Fibroblast of upper back skin (primary cell): ENCODE measurements around the gene KCNC1.

ENCODE experiments used
- DNase-seq: peaks from one replicate; pipeline ENCODE4 v3.0.0-alpha.2; 2013

KCNC1 gene

DNA sequence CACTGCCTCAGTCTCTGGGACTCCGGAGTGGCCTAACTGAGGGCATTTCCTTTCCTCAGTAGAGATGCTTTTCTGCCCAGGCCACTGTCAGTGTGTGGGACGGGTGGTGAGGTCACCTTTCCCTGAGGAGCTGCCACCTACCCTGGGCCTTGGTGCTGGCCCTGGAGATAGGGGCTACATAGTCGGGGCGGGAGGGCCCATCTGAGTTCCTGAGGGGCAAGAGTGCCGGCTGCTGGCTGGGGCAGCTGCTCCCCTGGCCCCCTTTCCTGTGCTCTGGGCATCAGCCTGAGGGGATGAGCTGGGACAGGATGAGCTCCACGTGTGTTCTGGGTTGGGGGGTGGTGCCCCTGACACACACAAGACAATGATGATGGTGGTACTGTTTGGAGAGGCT lies 5.4 kb downstream of the KCNC1 start:
- DNase-seq: no peak

DNA sequence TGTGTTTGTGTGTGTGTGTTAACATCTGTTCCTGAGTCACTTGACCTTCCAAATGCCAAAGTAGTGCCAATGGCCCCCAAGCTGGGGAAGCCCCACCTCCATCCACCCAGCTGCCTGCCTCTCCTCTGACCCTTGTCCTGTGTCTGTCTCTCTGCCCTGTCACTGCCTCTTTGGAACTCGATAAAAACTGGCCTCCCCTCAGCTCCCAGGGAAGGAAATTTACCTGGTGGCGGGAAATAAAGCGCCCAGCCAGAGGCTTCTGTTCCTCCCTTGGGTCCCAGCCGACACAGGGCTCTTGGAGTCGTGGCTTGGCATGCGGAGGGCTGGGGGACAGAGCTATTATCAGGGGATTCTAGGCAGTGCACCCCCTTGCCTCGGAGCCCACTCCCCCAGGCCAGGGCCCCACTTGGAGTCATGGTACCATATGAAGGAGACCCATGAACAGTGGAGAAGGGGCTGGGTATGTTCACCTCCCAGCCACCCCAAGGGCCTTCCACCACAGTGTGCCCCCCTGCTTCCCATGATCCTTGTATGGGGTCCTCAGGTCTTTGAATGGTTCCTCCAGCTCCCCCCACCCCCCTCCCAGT lies 6.2 kb downstream of the KCNC1 start:
- DNase-seq: no peak

DNA sequence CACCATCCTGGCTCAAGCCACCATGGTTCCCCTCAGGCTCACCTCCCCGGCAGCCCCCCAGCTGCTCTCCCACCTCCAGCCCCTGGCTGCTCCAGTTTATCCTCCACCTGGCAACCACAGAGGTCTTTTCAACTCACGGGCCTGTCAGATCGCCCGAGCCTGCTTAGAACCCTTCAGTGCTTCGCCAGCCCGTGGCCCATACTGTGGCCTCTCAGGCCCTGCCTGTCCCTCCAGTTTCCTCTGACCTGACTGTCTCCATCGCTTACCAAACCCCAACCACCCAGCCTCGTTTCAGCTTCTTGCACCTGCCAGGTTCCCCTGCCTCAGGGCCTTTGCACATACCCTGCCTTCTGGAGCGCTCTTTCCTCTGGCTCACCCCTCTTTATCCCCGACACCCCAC lies 6.9 kb downstream of the KCNC1 start:
- no peak for DNase-seq

DNA sequence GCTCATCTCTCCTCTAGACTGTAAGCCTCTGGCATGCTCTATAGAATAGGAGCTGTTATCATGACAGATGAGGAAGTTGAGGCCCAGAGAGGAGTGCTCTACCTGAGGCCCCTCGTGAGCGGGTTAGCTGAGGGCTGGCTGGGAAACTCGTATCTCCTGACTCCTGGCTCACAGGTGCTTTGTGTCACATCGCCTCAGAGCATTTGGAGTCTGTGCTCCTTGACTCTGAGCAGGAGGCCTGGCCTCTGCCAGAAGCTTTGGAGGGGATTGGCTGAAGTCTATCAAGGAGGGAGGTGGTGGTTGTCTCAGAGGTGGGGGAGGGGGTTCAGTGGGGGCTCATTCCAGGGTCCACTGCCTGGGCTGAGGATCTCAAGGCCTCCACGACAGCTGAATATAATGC lies 7.4 kb downstream of the KCNC1 start:
- DNase-seq: no peak

DNA sequence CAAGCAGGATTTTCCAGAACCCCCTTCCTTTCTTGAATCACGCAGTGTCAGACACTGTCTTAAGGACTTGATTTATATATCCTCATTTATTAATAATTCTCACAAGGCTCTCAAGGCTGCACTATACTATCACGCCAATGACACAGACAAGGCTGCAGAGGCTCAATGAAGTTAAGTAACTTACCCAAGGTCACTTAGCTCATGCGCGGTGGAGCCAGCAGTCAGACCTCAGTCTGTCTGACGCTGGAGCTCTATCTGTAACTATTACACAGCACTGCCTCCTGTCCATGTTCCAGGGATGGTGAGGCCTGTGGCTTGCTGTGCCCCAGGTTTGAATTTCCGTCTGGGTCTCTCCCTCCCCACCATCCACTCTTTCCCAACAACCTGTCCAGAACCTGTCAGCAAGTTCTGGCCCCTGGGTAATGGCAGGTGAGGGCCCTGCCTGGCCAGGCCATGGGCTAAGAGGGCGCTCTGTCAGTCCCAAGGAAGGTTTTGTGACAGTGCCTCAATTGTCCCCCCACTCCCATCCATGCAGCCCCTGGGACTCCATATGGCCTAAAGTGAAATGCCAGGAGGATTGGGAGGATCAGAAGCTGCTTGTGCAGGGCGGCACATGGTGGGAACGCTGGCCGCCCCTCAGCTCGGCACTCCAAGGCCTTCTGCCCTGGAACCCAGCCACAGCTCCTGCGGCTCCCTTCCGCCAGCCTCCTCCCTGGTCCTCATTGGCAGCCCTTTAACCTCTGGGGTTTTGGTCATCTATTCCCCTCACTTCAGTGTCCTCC lies 8.6 kb downstream of the KCNC1 start:
- DNase-seq: no peak

DNA sequence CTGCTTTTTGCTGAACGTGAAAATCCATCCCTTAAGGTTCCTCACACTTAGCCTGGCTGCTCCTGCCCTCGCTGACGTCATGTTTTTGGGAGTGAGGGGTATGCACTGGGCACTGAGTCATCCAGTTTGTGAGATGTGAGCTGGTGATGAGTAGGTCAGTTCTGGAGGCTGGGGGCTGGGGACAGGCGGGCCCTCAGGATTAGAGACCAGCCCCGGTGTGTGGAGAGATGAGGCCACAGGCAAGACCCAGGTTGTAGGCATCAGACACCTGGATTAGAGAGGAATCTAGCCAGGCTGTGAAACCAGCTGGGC lies 9.2 kb downstream of the KCNC1 start:
- DNase-seq: peak; percentile 49

DNA sequence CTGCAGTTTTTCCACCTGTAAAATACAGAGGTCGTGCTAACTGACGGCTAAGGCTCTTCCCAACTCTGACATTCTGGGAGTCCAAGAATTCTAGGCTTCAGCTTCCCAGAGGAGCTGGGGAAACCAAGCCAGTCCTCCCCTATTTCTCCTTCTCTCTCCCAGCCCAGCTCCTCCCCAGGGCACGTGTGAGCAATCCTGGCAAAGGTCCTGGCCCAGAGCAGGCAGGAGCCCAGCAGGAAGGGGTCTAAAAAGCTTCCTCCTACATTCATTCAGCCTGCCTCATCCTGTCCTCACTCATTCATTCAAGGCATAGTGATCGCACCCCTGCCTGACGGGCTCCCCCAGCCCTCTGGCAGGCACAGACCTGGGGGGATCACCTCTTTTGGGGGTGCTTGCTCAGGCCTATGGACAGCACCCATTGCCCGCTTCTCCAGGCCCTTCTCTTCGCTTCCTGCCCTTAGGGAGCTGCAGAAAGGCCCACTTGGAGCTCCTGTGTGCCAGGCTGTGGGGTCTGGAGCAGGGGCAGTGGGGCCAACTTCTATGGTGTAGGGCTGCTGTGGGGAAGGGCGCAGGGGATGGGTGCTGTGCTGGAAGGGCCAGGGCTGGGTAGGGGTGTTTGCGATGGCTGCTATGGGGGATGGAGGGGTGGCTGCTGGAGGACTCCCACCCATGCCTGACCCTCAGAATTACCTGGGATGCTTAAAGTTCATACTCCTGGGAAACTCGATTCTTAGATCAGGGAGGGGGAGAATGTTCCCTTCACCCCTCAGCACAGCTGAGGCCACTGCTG lies 9.8 kb downstream of the KCNC1 start:
- peak; percentile 33 for DNase-seq

DNA sequence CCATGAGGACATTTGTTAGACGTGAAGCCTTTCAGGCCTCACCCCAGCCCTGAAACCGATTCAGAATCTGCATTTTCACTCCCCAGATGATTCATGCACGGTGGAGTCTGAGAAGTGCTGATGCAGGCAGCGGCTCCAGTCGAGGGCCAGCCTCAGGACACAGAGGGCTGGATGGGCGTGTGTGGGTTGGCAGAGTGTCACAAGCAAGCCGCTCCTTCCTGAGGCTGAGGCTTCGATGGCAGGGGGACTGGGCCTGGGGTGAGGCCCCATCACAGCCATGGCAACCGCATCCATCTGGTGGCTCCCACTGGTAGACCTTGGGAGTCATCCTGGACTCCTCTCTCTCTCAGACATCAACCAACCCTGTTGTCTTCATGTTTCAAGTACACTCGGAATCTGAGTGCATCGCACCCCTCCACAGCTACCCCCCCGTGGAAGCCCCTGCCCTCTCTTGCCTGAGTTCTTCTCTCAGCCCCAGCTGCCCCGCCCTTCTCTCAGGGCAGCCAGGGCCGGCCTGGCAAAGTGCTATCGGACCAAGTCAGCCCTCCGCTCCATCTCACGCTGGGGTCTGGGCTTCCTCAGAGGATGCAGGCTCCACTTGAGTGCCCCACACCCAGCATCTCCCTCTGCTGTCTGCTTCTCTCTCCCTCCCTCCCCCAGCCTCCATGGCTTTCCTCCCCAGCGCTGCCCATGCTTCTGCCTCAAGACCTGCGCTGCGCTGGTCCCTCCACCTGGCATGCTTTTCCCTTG lies 10.6 kb downstream of the KCNC1 start:
- DNase-seq: no peak

DNA sequence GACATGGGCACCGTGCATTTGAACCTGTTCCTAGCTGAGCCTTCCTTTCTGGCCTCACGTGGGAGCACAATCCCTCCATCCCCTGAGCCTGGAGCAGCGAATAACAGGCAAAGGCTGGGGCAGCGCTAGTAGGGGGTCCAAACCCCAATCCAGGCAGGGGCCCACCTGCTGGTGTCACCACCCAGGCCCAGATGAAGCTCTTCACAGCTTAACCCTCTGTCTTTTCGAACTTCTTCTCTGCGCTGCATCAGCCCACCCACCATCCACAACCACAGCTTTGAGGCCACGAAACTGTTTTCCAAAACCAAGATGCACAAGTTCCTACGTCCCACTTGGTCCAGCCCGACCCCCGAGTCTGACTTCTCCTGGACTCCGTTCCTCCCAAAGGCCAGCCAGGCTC lies 11.5 kb downstream of the KCNC1 start:
- no peak for DNase-seq

DNA sequence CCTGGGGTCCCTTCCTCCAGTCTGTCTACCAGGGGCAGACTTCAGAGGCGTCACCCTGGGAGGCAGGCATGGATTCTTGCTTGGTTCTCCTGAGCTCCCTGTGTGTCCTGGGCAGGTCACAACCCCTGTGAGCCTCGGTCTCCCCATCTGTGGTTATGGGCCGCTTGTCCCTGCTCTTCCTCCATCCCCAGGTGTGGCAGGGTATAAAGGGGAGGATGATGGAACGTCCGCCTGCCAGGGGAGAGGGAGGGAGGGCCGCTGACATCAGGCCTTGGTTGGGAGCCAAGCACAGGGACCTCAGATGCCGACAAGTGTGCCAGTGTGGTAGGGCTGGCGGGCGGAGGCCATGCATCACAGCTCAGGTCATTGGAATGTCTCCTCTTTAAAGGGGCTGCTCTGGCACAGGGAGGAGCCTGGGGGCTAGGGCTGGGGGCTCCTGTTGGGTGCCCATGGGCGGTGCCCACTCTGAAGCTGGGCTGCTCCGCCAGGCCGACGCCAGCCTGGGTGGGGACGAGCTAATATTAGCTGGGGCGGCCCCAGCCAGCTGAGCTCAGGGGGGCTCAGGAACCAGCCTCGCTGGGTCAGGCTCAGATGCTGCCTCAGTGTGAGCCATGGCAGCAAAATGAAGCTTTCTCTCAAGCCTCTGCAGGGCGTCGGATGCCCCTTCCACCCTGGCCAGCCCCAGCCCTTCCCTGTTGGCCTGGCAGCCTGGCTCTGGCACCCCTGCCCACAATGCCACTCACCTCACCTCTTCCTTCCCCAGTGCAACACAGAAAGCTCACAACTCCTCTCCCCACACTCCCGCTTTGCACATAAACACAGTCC lies 12.8 kb downstream of the KCNC1 start:
- no peak for DNase-seq

DNA sequence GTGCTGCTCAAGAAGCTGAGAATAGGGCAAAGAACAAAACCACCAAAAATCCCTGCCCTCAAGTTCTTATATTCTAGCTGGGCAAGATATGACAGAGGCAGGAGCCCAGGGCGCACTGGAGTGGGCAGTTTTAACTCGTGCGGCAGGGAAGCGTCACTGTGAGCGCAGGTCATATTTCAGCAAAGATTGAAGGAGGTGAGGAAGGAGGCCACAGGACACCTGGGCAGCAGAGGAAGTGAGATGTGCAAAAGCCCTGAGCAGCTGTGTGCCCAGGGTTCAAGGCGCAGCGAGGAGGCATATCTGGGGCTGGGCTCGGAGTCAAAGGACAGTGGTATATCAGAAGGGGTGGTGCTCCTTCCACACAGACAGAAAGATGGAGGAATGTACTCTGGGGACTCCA lies 13.5 kb downstream of the KCNC1 start:
- DNase-seq: no peak

DNA sequence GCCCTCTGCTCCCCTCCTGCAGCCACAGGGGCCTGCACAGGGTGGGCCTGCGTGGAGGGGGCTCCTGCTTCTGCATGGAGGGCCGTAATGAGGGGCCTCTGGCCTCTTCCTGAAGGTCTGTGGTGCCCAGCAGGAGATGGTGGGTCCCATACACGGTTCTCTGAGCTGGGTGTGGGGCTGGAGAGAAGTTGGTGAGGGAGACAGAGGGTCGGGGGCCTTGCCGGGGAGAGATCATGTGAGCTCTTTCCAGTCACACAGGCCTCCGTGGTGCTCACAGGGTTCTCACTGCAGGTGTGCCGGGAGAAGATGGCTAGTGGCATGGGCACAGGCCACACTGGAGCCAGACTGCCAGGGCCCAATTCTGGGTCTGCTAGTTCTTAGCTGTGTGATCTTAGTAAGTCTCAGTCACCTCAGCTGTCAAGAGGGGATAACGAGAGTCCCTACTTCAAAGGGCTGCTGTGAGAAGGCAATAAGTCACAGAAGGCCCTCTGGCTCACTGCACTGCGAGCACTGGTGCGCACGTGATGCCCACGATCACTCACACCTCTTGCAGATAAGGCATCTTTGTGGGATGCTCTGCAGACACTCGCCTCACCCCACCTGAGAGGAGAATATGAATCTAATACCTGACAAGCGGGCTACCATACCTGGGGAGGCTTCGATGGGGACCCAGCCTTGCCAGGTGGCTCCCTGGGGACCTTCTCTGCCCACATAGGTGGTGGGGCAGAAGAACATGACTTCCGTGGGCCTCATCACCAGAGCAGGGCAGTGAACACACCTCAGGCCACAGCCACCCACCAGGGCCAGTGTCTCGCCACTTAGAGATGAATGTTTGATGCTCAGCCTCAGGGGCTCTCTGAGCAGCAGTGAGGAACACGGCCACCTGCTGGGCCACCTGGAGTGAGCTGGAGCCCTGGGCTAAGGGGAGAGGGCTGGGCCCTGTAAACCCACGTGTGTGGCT lies 14.5 kb downstream of the KCNC1 start:
- DNase-seq: no peak

DNA sequence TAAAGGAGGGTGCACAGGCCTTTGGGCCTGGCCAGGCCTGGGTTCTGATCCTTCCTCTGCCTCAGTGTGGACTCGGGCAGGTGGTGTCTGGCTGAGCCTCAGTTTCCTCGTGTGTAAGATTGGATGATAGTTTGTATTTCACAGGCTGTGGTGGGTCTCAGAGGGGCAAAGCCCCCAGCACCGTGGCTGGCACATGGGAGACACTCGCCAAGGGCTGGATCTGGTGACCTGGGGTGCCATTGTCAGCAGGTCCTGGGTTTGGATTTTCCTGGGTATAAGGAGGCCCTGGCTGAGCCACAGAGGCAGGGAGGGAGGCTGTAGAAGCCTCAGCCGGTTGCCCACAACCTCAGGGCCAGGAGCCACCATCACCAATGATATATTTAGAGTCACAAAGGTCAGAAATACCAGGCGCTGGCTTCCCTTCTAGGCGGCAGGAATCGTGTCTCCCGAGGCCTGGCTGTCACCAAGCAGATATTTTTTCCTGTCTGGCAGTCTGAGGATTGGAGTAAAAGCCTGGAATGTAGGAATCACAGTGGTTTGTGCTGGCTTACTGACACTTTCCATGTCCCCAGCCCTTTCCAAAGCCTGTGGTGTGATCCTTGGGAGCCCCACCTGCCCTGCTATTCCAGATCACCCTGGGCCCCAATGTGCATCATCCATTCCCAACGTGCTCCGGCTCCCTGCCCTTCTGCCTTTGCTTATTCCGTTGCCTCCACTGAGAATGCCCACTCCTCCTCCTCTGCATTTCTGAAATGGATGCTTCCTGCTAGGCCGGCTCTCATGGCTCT lies 15.6 kb downstream of the KCNC1 start:
- DNase-seq: no peak

DNA sequence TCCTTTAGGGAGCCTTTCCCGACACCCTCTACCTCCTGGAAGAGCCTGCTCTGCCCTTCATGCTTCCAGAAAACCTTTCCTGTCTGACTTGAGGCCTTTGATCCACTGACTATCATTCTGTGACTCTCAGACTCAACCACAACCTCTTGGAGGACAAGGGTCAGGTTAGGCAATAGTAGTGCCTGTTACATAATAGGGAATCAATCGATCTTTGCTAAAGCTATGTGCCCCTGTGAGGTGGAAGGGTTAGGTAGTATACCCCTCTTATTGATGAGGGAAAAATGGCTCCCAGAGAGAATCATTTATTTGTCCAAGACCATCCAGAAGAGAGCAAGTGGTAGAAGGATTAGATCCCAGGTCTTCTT lies 16.2 kb downstream of the KCNC1 start:
- DNase-seq: no peak

DNA sequence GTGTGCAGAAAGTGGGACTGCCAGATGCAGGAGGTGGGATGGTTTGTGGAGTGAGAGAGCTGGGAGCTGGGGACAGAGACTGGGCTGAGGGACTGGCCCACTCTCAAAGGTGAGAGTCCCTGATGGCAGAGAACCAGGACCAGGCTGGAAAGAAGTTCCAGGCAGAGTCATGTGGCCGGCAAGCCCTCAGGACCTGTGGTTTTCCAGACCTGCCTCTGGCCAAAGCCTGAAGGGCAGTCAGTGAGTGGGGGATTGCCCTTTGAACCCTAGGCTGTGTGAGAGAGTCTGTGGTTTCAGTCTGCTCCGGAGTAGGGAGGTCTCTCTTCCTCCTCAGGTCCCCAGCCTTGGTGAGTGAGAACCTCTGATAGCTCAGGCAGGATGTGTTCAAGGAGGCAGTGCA lies 17.0 kb downstream of the KCNC1 start:
- DNase-seq: no peak

DNA sequence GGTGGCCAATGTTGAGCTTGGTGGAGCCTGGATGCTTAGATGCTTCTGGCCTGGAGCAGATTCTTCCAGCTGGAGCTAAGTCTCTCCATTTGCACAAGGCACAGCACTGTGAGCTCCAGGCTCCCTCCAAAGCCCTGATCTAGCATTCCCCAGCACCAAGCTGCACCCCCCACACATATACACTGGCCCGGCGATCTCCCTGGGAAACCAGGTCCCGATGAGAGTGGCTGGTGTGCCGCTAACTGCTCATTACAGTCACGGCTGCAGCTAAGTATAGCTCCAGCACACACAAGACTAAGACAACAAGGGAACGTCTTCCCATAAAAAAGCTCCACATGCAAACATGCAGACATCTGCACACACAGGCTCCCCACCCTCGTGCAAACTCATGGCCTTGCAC lies 17.6 kb downstream of the KCNC1 start:
- DNase-seq: no peak

DNA sequence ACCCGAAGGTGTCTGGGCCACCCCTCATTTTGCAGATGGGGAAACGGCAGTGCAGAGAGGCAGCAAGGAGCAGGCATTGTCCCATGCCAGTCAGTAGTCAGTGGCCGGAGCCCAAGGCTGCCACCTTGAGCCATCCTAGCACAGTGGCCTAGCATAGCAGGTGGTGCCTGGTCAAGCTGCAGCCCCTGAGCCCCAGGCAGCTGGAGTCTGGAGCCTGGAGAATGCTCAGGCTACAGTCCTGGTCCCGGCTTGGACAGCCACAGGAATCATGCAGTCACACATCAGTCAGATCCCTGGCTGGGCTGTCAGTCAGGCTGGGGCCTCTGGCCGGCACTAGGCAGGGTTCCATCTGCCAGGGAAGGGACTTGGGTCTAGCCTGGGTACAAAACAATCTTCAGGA lies 18.6 kb downstream of the KCNC1 start:
- DNase-seq: no peak

DNA sequence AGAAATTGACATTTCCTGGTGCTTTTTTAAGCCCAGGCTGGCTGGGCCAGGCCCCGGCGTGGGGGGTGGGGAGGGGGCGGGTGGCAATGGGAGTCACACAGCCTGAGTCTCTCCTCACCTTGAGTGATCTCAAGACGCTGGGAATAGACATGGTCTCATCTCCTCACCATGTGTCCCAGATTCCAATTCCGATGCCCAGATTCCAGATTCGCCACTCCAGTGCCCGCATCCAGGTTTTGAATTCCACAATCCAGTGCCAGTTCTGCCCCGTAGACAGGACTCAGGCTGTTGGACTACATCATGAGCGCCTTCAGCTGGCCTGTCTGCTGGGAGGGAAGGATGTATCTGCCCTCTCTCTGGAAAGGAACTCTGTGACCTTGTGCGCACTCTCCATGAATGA lies 19.1 kb downstream of the KCNC1 start:
- no peak for DNase-seq

DNA sequence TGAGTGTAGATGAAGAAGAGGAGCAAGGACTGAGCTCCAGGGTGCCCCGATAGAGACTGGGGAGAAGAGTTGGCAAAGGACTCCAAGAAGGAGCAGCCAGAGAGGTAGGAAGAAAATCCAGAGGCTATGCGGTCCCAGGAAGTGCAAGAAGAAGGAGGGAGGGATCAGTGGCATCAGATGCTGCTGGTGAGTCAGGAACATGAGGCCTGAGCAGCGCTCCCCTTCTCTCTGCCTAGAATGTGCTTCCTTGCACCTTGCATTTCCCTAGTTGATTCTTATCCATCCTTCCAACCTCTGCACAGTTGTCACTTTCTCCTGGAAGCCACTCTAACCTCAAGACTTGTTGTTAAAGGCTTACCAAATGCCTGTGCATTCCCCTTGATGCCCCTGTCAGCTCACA lies 21.3 kb downstream of the KCNC1 start:
- DNase-seq: no peak

DNA sequence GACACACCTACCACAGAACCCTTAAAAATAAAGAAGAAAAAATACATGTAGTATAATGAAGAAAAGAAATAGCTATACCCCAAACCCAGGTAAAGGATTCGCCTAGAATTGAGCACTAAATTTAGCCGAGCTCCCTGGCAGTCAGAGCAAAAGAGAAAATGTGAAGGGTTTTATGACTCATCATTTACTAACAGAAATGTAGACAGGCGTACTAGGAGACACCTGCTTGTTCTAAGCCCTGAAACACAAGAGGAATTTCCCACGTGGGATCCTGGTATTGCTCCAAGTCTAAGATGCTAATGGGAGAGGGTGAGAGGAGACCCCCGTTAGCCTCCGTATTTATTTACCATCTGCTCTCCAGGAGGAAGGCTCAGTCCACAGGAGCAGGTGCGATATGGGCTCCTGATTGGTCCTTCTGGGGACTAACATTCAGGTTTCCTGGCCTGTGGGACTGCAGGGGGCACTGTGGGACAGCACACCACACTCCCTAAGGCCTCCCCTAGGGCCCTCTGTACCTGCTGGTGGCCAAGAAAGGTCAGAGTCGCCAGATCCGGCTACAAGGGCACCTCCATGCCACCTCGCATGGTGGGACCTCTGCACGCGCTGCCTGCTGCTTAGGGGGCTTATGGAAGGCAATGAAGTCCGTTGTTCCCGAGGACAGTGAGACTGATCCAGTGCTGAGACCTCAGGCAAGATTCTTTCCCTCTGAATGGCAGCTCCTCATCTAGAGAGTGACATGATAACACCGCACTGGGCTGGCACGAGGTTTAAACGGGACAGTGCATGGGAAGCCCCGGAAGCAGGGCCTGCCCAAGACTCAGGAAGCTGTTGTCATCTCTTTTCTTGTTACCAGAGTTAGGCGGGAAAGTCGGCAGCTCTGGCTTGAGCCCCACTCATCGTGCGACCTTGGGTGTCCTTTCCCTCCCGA lies 25.8 kb downstream of the KCNC1 start:
- DNase-seq: peak; percentile 12
